ENCODE measurements around the gene AXIN2.
"Not testable (repeated sequence)": the region's sequence is repeated elsewhere in the genome, so short reads cannot be mapped to it uniquely, and the experiment has no call there.

Gene AXIN2

GRCh38 chr17:65529040-65529633, 32.3 kb downstream of the AXIN2 start:
- Histone ChIP-seq H3K36me3 (ENCODE audit: insufficient read depth, low read length) (no peaks in the 10 kb centered on the region), H3K79me2 (ENCODE audit: insufficient read depth, low read length) (no peaks in the 10 kb centered on the region), H3K27me3 (ENCODE audit: insufficient read depth, low read length) (no peaks in the 10 kb centered on the region), H3K27ac (ENCODE audit: low read depth, low read length, poor library complexity, severe bottlenecking) (no peak overlapping the region), H3K9ac (ENCODE audit: low read length) (no peak overlapping the region), H4K20me1 (ENCODE audit: insufficient read depth, low read length) (no peaks in the 10 kb centered on the region), H3K4me2 (ENCODE audit: low read length) (no peak overlapping the region), H3F3A (ENCODE audit: insufficient read depth, low read length) (no peaks in the 10 kb centered on the region), H3K4me1 (ENCODE audit: insufficient read depth, low read length, severe bottlenecking) (no peaks in the 10 kb centered on the region), H3K4me3 (ENCODE audit: low read depth, low read length, poor library complexity, severe bottlenecking) (no peak overlapping the region), H3K9me2 (ENCODE audit: low read depth, low read length) (no peaks in the 10 kb centered on the region), H2AFZ (ENCODE audit: low read length) (no peak overlapping the region), H3K9me3 (ENCODE audit: low read length) (no peaks in the 10 kb centered on the region)
- TF ChIP-seq CTCF (IDR thresholded peaks at IDR 0.05; ENCODE audit: low read length): no peak
- no peak for TF ChIP-seq EZH2 (IDR thresholded peaks at IDR 0.05; ENCODE audit: borderline replicate concordance, low read length)

- Histone ChIP-seq H3K4me2 (ENCODE audit: low read length) (no peak overlapping the region), H4K20me1 (ENCODE audit: insufficient read depth, low read length) (no peaks in the 10 kb centered on the region), H3K4me3 (ENCODE audit: low read depth, low read length, poor library complexity, severe bottlenecking) (no peak overlapping the region), H3K9ac (ENCODE audit: low read length) (no peak overlapping the region), H3K27me3 (ENCODE audit: insufficient read depth, low read length) (no peaks in the 10 kb centered on the region), H3K9me3 (ENCODE audit: low read length) (no peaks in the 10 kb centered on the region), H3F3A (ENCODE audit: insufficient read depth, low read length) (no peaks in the 10 kb centered on the region), H3K4me1 (ENCODE audit: insufficient read depth, low read length, severe bottlenecking) (no peaks in the 10 kb centered on the region), H2AFZ (ENCODE audit: low read length) (no peak overlapping the region), H3K9me2 (ENCODE audit: low read depth, low read length) (no peaks in the 10 kb centered on the region), H3K27ac (ENCODE audit: low read depth, low read length, poor library complexity, severe bottlenecking) (no peak overlapping the region), H3K79me2 (ENCODE audit: insufficient read depth, low read length) (no peaks in the 10 kb centered on the region), H3K36me3 (ENCODE audit: insufficient read depth, low read length) (no peaks in the 10 kb centered on the region)
- TF ChIP-seq EZH2 (IDR thresholded peaks at IDR 0.05; ENCODE audit: borderline replicate concordance, low read length) (no peak), CTCF (IDR thresholded peaks at IDR 0.05; ENCODE audit: low read length) (no peak)
These were observed 33.4 kb downstream of the AXIN2 start for GRCh38 chr17:65527857-65528591.

DNA sequence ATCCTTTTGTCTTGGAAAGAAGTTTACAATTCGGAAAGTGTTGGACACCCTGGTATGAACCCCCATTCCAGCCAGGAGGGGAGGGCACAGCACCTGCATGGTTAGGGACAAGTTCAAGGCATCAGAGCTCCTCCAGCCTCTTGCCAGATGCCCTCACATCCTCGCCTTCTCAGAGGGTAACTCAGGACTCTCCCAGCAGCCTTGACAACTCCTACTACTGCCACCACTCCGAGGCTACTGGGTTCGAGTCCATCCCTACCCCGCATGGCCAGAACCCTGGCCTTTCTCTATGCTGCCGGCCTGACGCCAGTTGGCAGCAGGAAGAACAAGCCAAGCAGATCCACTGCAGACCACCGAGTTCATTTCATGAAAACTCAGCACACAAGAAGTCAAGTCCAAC, 34.1 kb downstream of the AXIN2 start:
- TF ChIP-seq EZH2 (IDR thresholded peaks at IDR 0.05; ENCODE audit: borderline replicate concordance, low read length): no peak
- TF ChIP-seq CTCF (IDR thresholded peaks at IDR 0.05; ENCODE audit: low read length): no peak
- Histone ChIP-seq H2AFZ (ENCODE audit: low read length) (no peak overlapping the region), H3K27me3 (ENCODE audit: insufficient read depth, low read length) (no peaks in the 10 kb centered on the region), H3F3A (ENCODE audit: insufficient read depth, low read length) (no peaks in the 10 kb centered on the region), H3K9ac (ENCODE audit: low read length) (no peak overlapping the region), H3K4me3 (ENCODE audit: low read depth, low read length, poor library complexity, severe bottlenecking) (no peak overlapping the region), H3K4me1 (ENCODE audit: insufficient read depth, low read length, severe bottlenecking) (no peaks in the 10 kb centered on the region), H3K36me3 (ENCODE audit: insufficient read depth, low read length) (no peaks in the 10 kb centered on the region), H4K20me1 (ENCODE audit: insufficient read depth, low read length) (no peaks in the 10 kb centered on the region), H3K79me2 (ENCODE audit: insufficient read depth, low read length) (no peaks in the 10 kb centered on the region), H3K27ac (ENCODE audit: low read depth, low read length, poor library complexity, severe bottlenecking) (no peak overlapping the region), H3K9me3 (ENCODE audit: low read length) (no peaks in the 10 kb centered on the region), H3K4me2 (ENCODE audit: low read length) (no peak overlapping the region), H3K9me2 (ENCODE audit: low read depth, low read length) (no peaks in the 10 kb centered on the region)

- H3K9me3 ChIP-seq (ENCODE audit: low read length): not testable (repeated sequence)
These were observed 34.6 kb downstream of the AXIN2 start for GRCh38 chr17:65526854-65527253.

More at GRCh38 chr17:65526854-65527253, 34.6 kb downstream of the AXIN2 start:
- not testable (repeated sequence) for H4K20me1 ChIP-seq (ENCODE audit: insufficient read depth, low read length); H3K79me2 ChIP-seq (ENCODE audit: insufficient read depth, low read length); H3K9me2 ChIP-seq (ENCODE audit: low read depth, low read length); H3K4me2 ChIP-seq (ENCODE audit: low read length); H3K9ac ChIP-seq (ENCODE audit: low read length); H3K27ac ChIP-seq (ENCODE audit: low read depth, low read length, poor library complexity, severe bottlenecking); H2AFZ ChIP-seq (ENCODE audit: low read length); H3K4me3 ChIP-seq (ENCODE audit: low read depth, low read length, poor library complexity, severe bottlenecking); H3K27me3 ChIP-seq (ENCODE audit: insufficient read depth, low read length); H3K36me3 ChIP-seq (ENCODE audit: insufficient read depth, low read length); H3K4me1 ChIP-seq (ENCODE audit: insufficient read depth, low read length, severe bottlenecking); H3F3A ChIP-seq (ENCODE audit: insufficient read depth, low read length)

All from OCI-LY1 (cell line).